DMS 273 (cell line): Measurements from ENCODE around the gene INPP5A.

Experiments
- DNase-seq: peaks from one replicate; lab custom pipeline; 2025; ENCODE audit not compliant: unreplicated experiment; lab: John Stamatoyannopoulos, UW

INPP5A gene

GRCh38 chr10:132826524-132827422 is 289.2 kb downstream of the INPP5A start:
- no peak for DNase-seq

GRCh38 chr10:132827423-132827789 is 289.8 kb downstream of the INPP5A start:
- DNase-seq, result no peak

GRCh38 chr10:132827861-132828539 is 290.4 kb downstream of the INPP5A start:
- DNase-seq, result no peak

GRCh38 chr10:132828681-132829080 is 291.1 kb downstream of the INPP5A start:
- no peak for DNase-seq

- no peak for DNase-seq
Measured at GRCh38 chr10:132829403-132829802, 291.8 kb downstream of the INPP5A start.

GRCh38 chr10:132832186-132832969 is 294.8 kb downstream of the INPP5A start:
- DNase-seq, result no peak
